Ascending aorta (tissue), 2 donors: ENCODE data around the gene IER3IP1. TPM values are rescaled to one million over a fixed set of nuclear protein-coding genes. Genes with fewer than 3 reads are reported as not detected.

Experiments used
- DNase-seq, 2 donors: peaks; one replicate each; pipeline ENCODE4 v3.0.0-alpha.2; 2019; ENCODE audit warnings: low spot score in 2 of 2
- H3K27ac ChIP-seq, 2 donors: fragments of 200-600 bp; sonication (generic); one replicate each; pipeline ENCODE4 v1.5.1; 2016 to 2017; ENCODE audit warnings: mild to moderate bottlenecking in 1 of 2
- H3K27me3 ChIP-seq: fragments of 200-600 bp; sonication (generic); one replicate; pipeline ENCODE4 v1.5.1; 2017
- H3K36me3 ChIP-seq, 2 donors: fragments of 200-600 bp; sonication (generic); one replicate each; pipeline ENCODE4 v1.5.1; 2016
- H3K4me1 ChIP-seq, 2 donors: fragments of 200-600 bp; sonication (generic); one replicate each; pipeline ENCODE4 v1.5.1; 2016 to 2017; ENCODE audit warnings: mild to moderate bottlenecking in 1 of 2
- H3K4me3 ChIP-seq, 2 donors: fragments of 200-600 bp; sonication (generic); one replicate each; pipeline ENCODE4 v1.5.1; 2016 to 2017; ENCODE audit warnings: mild to moderate bottlenecking in 1 of 2
- H3K9me3 ChIP-seq, 2 donors: fragments of 200-600 bp; sonication (generic); one replicate each; pipeline ENCODE4 v1.5.1; 2016
- CTCF ChIP-seq, 3 experiments: fragments of 200-600 bp in 2 of 3; fragments of 450-650 bp in 1 of 3; sonication (generic) in 2 of 3; IDR thresholded peaks; one replicate each; pipeline ENCODE4 v1.5.1; 2016 to 2019; ENCODE audit warnings: antibody characterized with exemption in 3 of 3, mild to moderate bottlenecking in 1 of 3, moderate library complexity in 1 of 3
- intact Hi-C: fragments of 100-400 bp; cut with DNase I; formaldehyde crosslinking; loops from one replicate; pipeline ENCODE4 v1.15.1; 2023
- total RNA-seq: library from RNA; depleted of rRNA; stranded (reverse); fragments of >200 nt; gene quantifications from one replicate; pipeline ENCODE4 v1.1.0, GENCODE V29; 2016

Gene IER3IP1
- total RNA-seq, 1 donor from 2014 or later: 10.0 TPM

DNA sequence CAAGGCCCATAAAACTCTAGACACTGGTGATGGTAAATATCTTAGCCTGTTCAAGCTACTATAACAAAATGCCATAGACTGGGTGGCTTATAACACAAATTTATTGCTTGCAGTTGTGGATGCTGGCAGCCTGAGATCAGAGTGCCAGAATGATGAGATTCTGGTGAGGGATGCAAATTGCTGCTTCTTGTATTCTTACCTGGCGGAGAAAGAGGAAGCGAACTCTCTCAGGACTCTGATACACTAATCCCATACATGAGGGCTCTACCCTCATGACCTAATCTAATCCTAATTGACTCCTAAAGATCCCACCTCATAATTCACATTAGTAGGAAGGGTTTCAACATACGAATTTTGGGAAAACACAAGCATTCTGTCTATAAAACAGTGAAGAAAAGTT, 4.6 kb upstream of the IER3IP1 start:
- TF ChIP-seq CTCF (IDR thresholded peaks at IDR 0.05): no peak
- no peaks in the 10 kb centered on the region for H3K36me3 ChIP-seq
- H3K27ac ChIP-seq: no peak overlapping the region
- no peaks in the 10 kb centered on the region for H3K9me3 ChIP-seq
- intact Hi-C loops: no loop called here
- no peaks in the 10 kb centered on the region for H3K4me1 ChIP-seq
- H3K4me3 ChIP-seq: no peak overlapping the region
- no peaks in the 10 kb centered on the region for H3K27me3 ChIP-seq
- DNase-seq: no peak

- H3K27ac ChIP-seq: no peak overlapping the region
- TF ChIP-seq CTCF (IDR thresholded peaks at IDR 0.05): no peak
- H3K36me3 ChIP-seq: no peaks in the 10 kb centered on the region
- intact Hi-C loops: no loop called here
- no peak for DNase-seq
- no peaks in the 10 kb centered on the region for H3K9me3 ChIP-seq
- peaks cover 3 to 6% of the 10 kb centered on the region in 2 donors for H3K4me1 ChIP-seq
- no peak overlapping the region for H3K4me3 ChIP-seq
- H3K27me3 ChIP-seq: no peaks in the 10 kb centered on the region
Observed at GRCh38 chr18:47179520-47179919, 3.4 kb upstream of the IER3IP1 start.

DNA sequence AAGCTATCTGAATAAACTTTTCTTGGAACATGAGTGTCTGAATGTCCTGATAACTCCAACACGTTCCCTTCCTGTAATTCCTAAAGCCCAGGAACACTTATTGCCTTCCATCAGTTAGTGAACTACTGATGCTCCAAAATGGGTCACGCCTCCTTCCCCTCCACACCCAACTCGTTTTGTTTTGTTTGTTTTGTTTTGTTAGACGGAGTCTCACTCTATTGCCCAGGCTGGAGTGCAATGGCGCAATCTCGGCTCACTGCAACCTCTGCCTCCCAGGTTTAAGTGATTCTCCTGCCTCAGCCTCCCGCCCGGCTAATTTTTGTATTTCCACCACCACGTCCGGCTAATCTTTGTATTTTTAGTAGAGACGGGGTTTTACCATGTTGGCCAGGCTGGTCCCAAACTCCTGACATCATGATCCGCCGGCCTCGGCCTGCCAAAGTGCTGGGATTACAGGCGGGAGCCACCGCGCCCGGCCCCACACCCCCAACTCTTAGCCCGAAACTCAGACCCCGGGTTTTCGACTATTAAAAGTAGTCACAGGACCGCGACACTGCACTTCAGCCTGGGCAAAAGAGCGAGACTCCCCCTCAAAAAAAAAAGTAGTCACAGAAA, 774 bp downstream of the IER3IP1 start:
- peak overlapping the region; percentile 75 to 78 for H3K27ac ChIP-seq
- DNase-seq: no peak
- no peak for TF ChIP-seq CTCF (IDR thresholded peaks at IDR 0.05)
- H3K27me3 ChIP-seq: no peaks in the 10 kb centered on the region
- no peaks in the 10 kb centered on the region for H3K9me3 ChIP-seq
- peak overlapping the region; percentile 92 for H3K4me3 ChIP-seq
- H3K4me1 ChIP-seq: peaks cover 3 to 16% of the 10 kb centered on the region in 2 donors
- no peaks in the 10 kb centered on the region for H3K36me3 ChIP-seq
- intact Hi-C loops: no loop called here

GRCh38 chr18:47174545-47175116, 1.5 kb downstream of the IER3IP1 start:
- Histone ChIP-seq H3K27me3 (no peaks in the 10 kb centered on the region), H3K27ac (no peak overlapping the region), H3K36me3 (no peaks in the 10 kb centered on the region), H3K9me3 (no peaks in the 10 kb centered on the region), H3K4me1 (peaks cover 3 to 16% of the 10 kb centered on the region in 2 donors), H3K4me3 (peak overlapping the region; percentile 92)
- intact Hi-C loops: no loop called here
- no peak for TF ChIP-seq CTCF (IDR thresholded peaks at IDR 0.05)
- no peak for DNase-seq

GRCh38 chr18:47172476-47172875, 3.7 kb downstream of the IER3IP1 start:
- no peak for DNase-seq
- no peak for TF ChIP-seq CTCF (IDR thresholded peaks at IDR 0.05)
- H3K4me1 ChIP-seq: peaks cover 3 to 16% of the 10 kb centered on the region in 2 donors
- H3K27me3 ChIP-seq: no peaks in the 10 kb centered on the region
- no peak overlapping the region for H3K4me3 ChIP-seq
- no peaks in the 10 kb centered on the region for H3K9me3 ChIP-seq
- no peaks in the 10 kb centered on the region for H3K36me3 ChIP-seq
- H3K27ac ChIP-seq: no peak overlapping the region
- intact Hi-C loops: no loop called here
